Neural cell (in vitro differentiated cells): ENCODE results near the gene GASK1B.

Experiments
- EP300 ChIP-seq: fragments of 450-650 bp; conservative IDR thresholded peaks from 2 replicates; pipeline ENCODE4 v1.6.1; 2014; ENCODE audit warnings: antibody characterized with exemption, mild to moderate bottlenecking, moderate library complexity; ENCODE audit not compliant: poor library complexity, severe bottlenecking
- EZH2 ChIP-seq: fragments of 200-600, 300-800 bp; shearing (Covaris generic), sonication (generic); IDR thresholded peaks from 2 replicates; pipeline ENCODE4 v1.6.1; 2014; ENCODE audit warnings: antibody characterized with exemption, low read length, borderline replicate concordance, mild to moderate bottlenecking; ENCODE audit not compliant: insufficient read depth, poor library complexity, severe bottlenecking
- RAD21 ChIP-seq: fragments of 450-650 bp; conservative IDR thresholded peaks from 2 replicates; pipeline ENCODE4 v1.6.1; 2014; ENCODE audit warnings: antibody characterized with exemption, mild to moderate bottlenecking, moderate library complexity
- TF ChIP-seq, protein P1 (sequence below): fragments of 450-650 bp; IDR thresholded peaks from 2 replicates; pipeline ENCODE4 v1.5.1; 2014; ENCODE audit warnings: antibody characterized with exemption, mild to moderate bottlenecking, moderate library complexity; ENCODE audit not compliant: poor library complexity, severe bottlenecking

- TF ChIP-seq, protein P1, sequence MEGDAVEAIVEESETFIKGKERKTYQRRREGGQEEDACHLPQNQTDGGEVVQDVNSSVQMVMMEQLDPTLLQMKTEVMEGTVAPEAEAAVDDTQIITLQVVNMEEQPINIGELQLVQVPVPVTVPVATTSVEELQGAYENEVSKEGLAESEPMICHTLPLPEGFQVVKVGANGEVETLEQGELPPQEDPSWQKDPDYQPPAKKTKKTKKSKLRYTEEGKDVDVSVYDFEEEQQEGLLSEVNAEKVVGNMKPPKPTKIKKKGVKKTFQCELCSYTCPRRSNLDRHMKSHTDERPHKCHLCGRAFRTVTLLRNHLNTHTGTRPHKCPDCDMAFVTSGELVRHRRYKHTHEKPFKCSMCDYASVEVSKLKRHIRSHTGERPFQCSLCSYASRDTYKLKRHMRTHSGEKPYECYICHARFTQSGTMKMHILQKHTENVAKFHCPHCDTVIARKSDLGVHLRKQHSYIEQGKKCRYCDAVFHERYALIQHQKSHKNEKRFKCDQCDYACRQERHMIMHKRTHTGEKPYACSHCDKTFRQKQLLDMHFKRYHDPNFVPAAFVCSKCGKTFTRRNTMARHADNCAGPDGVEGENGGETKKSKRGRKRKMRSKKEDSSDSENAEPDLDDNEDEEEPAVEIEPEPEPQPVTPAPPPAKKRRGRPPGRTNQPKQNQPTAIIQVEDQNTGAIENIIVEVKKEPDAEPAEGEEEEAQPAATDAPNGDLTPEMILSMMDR = no peak
- TF ChIP-seq EZH2 (no peak), EP300 (no peak), RAD21 (no peak)
Measured at GRCh38 chr4:158128540-158128939, 44.3 kb downstream of the GASK1B start.
